PFSK-1 (cell line): Measurements from ENCODE around the gene SPIRE1.

Source experiments
- POLR2AphosphoS5 ChIP-seq: IDR thresholded peaks from 2 replicates; pipeline ENCODE4 v1.6.1; 2012; ENCODE audit warnings: low read depth, mild to moderate bottlenecking, control low read depth, low read length, moderate library complexity
- SIN3A ChIP-seq: IDR thresholded peaks from 2 replicates; pipeline ENCODE4 v1.6.1; 2012; ENCODE audit warnings: mild to moderate bottlenecking, low read length, moderate library complexity, borderline replicate concordance; ENCODE audit not compliant: insufficient read depth
- TAF1 ChIP-seq: IDR thresholded peaks from 2 replicates; pipeline ENCODE4 v1.6.1; 2012; ENCODE audit warnings: low read length, control low read depth, borderline replicate concordance; ENCODE audit not compliant: insufficient read depth

- TF ChIP-seq SIN3A (no peak), POLR2AphosphoS5 (no peak), TAF1 (no peak)
Measured at GRCh38 chr18:12692206-12692605, 34.3 kb upstream of the SPIRE1 start.
